Neural progenitor cell (in vitro differentiated cells): ENCODE data around the gene PRR30. TPM values are rescaled to one million over a fixed set of nuclear protein-coding genes. Genes with fewer than 3 reads are reported as not detected.
A peak's percentile ranks its signal among the peaks of the same experiment; 100 is the strongest.

ENCODE experiments used
- DNase-seq: peaks from one replicate; pipeline ENCODE4 v3.0.0-alpha.2; 2016; ENCODE audit warnings: low spot score
- H2AFZ ChIP-seq: fragments of 200-600 bp; sonication (generic); replicated peaks from 2 replicates; pipeline ENCODE4 v1.6.1; 2016; ENCODE audit warnings: antibody characterized with exemption
- H3F3A ChIP-seq: fragments of 200-600 bp; sonication (generic); 2 replicates; pipeline ENCODE4 v1.6.1; 2016; ENCODE audit warnings: antibody characterized with exemption, low read depth
- H3K27ac ChIP-seq: fragments of 200-600 bp; sonication (generic); 2 replicates; pipeline ENCODE4 v1.5.1; 2016; ENCODE audit warnings: mild to moderate bottlenecking
- H3K27me3 ChIP-seq: fragments of 200-600 bp; sonication (generic); 2 replicates; pipeline ENCODE4 v1.6.1; 2016; ENCODE audit warnings: mild to moderate bottlenecking, moderate library complexity
- H3K36me3 ChIP-seq: fragments of 200-600 bp; sonication (generic); 2 replicates; pipeline ENCODE4 v1.5.1; 2016
- H3K4me1 ChIP-seq: fragments of 200-600 bp; sonication (generic); 2 replicates; pipeline ENCODE4 v1.6.1; 2016; ENCODE audit warnings: mixed run types
- H3K4me2 ChIP-seq: fragments of 200-600 bp; sonication (generic); 2 replicates; pipeline ENCODE4 v1.6.1; 2016
- H3K4me3 ChIP-seq: fragments of 200-600 bp; sonication (generic); 2 replicates; pipeline ENCODE4 v1.5.1; 2016
- H3K79me2 ChIP-seq: fragments of 200-600 bp; sonication (generic); 2 replicates; pipeline ENCODE4 v1.6.1; 2016; ENCODE audit warnings: low read depth
- H3K9ac ChIP-seq: fragments of 200-600 bp; sonication (generic); 2 replicates; pipeline ENCODE4 v1.6.1; 2016
- H3K9me3 ChIP-seq: fragments of 200-600 bp; sonication (generic); 2 replicates; pipeline ENCODE4 v1.5.1; 2016; ENCODE audit warnings: low read depth
- H4K20me1 ChIP-seq: fragments of 200-600 bp; sonication (generic); 2 replicates; pipeline ENCODE4 v1.6.1; 2016; ENCODE audit warnings: low read depth
- H3K27ac Mint-ChIP-seq: 3 replicates; pipeline ENCODE4 v1.8.0; 2021; ENCODE audit warnings: mixed read lengths
- H3K27me3 Mint-ChIP-seq: 2 replicates; pipeline ENCODE4 v1.8.0; 2022; ENCODE audit warnings: low read depth, mild to moderate bottlenecking, inconsistent platforms, moderate library complexity, mixed read lengths; ENCODE audit not compliant: insufficient read depth
- H3K36me3 Mint-ChIP-seq: 3 replicates; pipeline ENCODE4 v1.8.0; 2021; ENCODE audit warnings: mixed read lengths
- H3K4me1 Mint-ChIP-seq: 3 replicates; pipeline ENCODE4 v1.8.0; 2021; ENCODE audit warnings: mixed read lengths
- H3K4me3 Mint-ChIP-seq: 3 replicates; pipeline ENCODE4 v1.8.0; 2021; ENCODE audit warnings: mild to moderate bottlenecking, moderate library complexity, mixed read lengths
- H3K9me3 Mint-ChIP-seq: 3 replicates; pipeline ENCODE4 v1.8.0; 2020; ENCODE audit warnings: mixed read lengths
- EZH2 ChIP-seq: fragments of 200-600 bp; sonication (generic); IDR thresholded peaks from 2 replicates; pipeline ENCODE4 v1.6.1; 2017; ENCODE audit warnings: antibody characterized with exemption, mild to moderate bottlenecking, moderate library complexity
- EZH2phosphoT487 ChIP-seq: fragments of 200-600 bp; sonication (generic); IDR thresholded peaks from 2 replicates; pipeline ENCODE4 v1.6.1; 2017; ENCODE audit warnings: antibody characterized with exemption
- total RNA-seq: library from RNA; depleted of rRNA; stranded (reverse); fragments of >200 nt; gene quantifications from 2 replicates; pipeline ENCODE4 v1.2.3, GENCODE V29; 2015; ENCODE audit warnings: low replicate concordance
- TF ChIP-seq, protein P1 (sequence below): fragments of 200-600 bp; sonication (generic); IDR thresholded peaks from 2 replicates; pipeline ENCODE4 v1.5.1; 2017; ENCODE audit warnings: antibody characterized with exemption, mild to moderate bottlenecking

Gene PRR30
- total RNA-seq, 1 donor from 2014 or later: not detected

- no peak overlapping the region for H2AFZ ChIP-seq
- H3K36me3 ChIP-seq: no peaks in the 10 kb centered on the region
- H3K4me1 ChIP-seq: peaks cover 6% of the 10 kb centered on the region
- Mint-ChIP-seq H3K27me3 (peaks cover 14% of the 10 kb centered on the region), H3K36me3 (peaks cover 16% of the 10 kb centered on the region), H3K9me3 (no peaks in the 10 kb centered on the region), H3K27ac (no peak overlapping the region), H3K4me1 (peaks cover 13% of the 10 kb centered on the region), H3K4me3 (no peak overlapping the region)
- DNase-seq: no peak
- TF ChIP-seq EZH2phosphoT487 (no peak), EZH2 (no peak)
- TF ChIP-seq, protein P1, sequence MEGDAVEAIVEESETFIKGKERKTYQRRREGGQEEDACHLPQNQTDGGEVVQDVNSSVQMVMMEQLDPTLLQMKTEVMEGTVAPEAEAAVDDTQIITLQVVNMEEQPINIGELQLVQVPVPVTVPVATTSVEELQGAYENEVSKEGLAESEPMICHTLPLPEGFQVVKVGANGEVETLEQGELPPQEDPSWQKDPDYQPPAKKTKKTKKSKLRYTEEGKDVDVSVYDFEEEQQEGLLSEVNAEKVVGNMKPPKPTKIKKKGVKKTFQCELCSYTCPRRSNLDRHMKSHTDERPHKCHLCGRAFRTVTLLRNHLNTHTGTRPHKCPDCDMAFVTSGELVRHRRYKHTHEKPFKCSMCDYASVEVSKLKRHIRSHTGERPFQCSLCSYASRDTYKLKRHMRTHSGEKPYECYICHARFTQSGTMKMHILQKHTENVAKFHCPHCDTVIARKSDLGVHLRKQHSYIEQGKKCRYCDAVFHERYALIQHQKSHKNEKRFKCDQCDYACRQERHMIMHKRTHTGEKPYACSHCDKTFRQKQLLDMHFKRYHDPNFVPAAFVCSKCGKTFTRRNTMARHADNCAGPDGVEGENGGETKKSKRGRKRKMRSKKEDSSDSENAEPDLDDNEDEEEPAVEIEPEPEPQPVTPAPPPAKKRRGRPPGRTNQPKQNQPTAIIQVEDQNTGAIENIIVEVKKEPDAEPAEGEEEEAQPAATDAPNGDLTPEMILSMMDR: no peak
- no peaks in the 10 kb centered on the region for H3K9me3 ChIP-seq
- no peak overlapping the region for H3K27ac ChIP-seq
- H3K79me2 ChIP-seq: peaks cover 17% of the 10 kb centered on the region
- H3F3A ChIP-seq: peaks cover 7% of the 10 kb centered on the region
- peaks cover 15% of the 10 kb centered on the region for H4K20me1 ChIP-seq
- no peak overlapping the region for H3K4me3 ChIP-seq
- no peak overlapping the region for H3K9ac ChIP-seq
- H3K4me2 ChIP-seq: no peak overlapping the region
- no peaks in the 10 kb centered on the region for H3K27me3 ChIP-seq
Measured at GRCh38 chr2:27130396-27130795, 8.8 kb downstream of the PRR30 start.

GRCh38 chr2:27128668-27129571 is 10.3 kb downstream of the PRR30 start:
- Histone ChIP-seq H3K4me1 (peaks cover 6% of the 10 kb centered on the region), H3K4me3 (no peak overlapping the region), H4K20me1 (peaks cover 15% of the 10 kb centered on the region), H3K9me3 (no peaks in the 10 kb centered on the region), H3K4me2 (no peak overlapping the region), H3F3A (peaks cover 5% of the 10 kb centered on the region), H2AFZ (no peak overlapping the region), H3K27ac (no peak overlapping the region), H3K9ac (no peak overlapping the region), H3K27me3 (peaks cover 9% of the 10 kb centered on the region), H3K36me3 (no peaks in the 10 kb centered on the region), H3K79me2 (peaks cover 14% of the 10 kb centered on the region)
- TF ChIP-seq EZH2 (no peak), EZH2phosphoT487 (no peak)
- TF ChIP-seq, protein P1: no peak
- Mint-ChIP-seq H3K27me3 (peaks cover 15% of the 10 kb centered on the region), H3K36me3 (peaks cover 16% of the 10 kb centered on the region), H3K9me3 (no peaks in the 10 kb centered on the region), H3K27ac (peak overlapping the region; percentile 30), H3K4me3 (peak overlapping the region; percentile 19), H3K4me1 (peaks cover 13% of the 10 kb centered on the region)
- DNase-seq: no peak

DNA sequence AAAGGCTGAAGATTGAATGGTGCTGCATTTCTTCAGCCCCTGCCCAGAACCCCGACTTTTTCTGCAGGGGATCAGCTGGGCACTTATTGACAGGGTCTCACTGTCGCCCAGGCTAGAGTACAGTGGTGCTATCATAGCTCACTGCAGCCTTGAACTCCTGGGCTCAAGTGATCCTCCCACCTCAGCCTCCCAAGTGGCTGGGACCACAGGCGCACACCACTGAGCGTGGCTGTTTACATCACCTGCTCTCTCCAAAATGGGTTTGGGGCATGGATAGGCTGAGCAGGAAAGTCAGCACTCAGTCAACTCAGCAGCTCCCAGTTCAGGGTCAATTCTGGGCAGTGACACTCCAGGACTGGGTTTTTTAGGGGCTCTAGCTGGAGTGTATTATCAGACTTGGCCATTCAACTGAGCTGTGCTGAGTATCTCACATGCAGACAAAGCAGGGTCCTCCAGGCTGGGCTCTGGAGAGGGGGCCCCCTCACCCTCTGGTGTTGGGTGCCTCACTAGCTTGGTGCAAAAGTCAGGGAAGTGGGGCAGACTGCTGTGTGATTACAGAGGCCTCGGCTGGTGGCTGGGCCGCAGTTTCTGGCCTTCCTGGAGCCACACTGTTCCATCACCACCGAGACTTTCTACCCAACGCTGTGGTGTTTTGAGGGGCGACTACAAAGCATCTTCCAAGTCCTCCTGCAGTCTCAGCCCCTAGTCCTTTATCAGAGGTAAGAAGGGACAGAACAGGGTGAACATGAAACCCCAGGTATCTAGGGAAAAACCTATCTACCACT is 11.1 kb downstream of the PRR30 start:
- Histone ChIP-seq H3K27ac (no peak overlapping the region), H3K4me2 (no peak overlapping the region), H3K9me3 (no peaks in the 10 kb centered on the region), H3F3A (peaks cover 5% of the 10 kb centered on the region), H3K4me1 (peaks cover 3% of the 10 kb centered on the region), H3K79me2 (peaks cover 6% of the 10 kb centered on the region), H3K9ac (no peak overlapping the region), H4K20me1 (peaks cover 9% of the 10 kb centered on the region), H3K36me3 (no peaks in the 10 kb centered on the region), H2AFZ (no peak overlapping the region), H3K4me3 (no peak overlapping the region), H3K27me3 (peaks cover 17% of the 10 kb centered on the region)
- no peak for DNase-seq
- no peak overlapping the region for H3K27ac Mint-ChIP-seq
- H3K36me3 Mint-ChIP-seq: peaks cover 16% of the 10 kb centered on the region
- TF ChIP-seq EZH2phosphoT487 (no peak), EZH2 (no peak)
- TF ChIP-seq, protein P1: no peak
- peaks cover 6% of the 10 kb centered on the region for H3K4me1 Mint-ChIP-seq
- peaks cover 19% of the 10 kb centered on the region for H3K27me3 Mint-ChIP-seq
- no peaks in the 10 kb centered on the region for H3K9me3 Mint-ChIP-seq
- no peak overlapping the region for H3K4me3 Mint-ChIP-seq
